Measurements from ENCODE around the gene TANGO6.

TANGO6 gene

GRCh38 chr16:68892214-68892613 lies 48.9 kb downstream of the TANGO6 start:
- in situ Hi-C loops (cut with HindIII; ENCODE audit: low sequenced_read_pairs), result no loop called here
- no peak overlapping the region for H3K4me3 ChIP-seq (ENCODE audit: low read depth, low read length)
- no peak for DNase-seq (ENCODE audit: low read depth, low spot score)
- TF ChIP-seq CTCF (IDR thresholded peaks at IDR 0.05; ENCODE audit: low read depth, low read length), result no peak

- in situ Hi-C loops (cut with HindIII; ENCODE audit: low sequenced_read_pairs), result no loop called here
- DNase-seq (ENCODE audit: low read depth, low spot score), result no peak
- TF ChIP-seq CTCF (IDR thresholded peaks at IDR 0.05; ENCODE audit: low read depth, low read length), result no peak
- no peak overlapping the region for H3K4me3 ChIP-seq (ENCODE audit: low read depth, low read length)
These were observed 49.6 kb downstream of the TANGO6 start for GRCh38 chr16:68892898-68893297.

GRCh38 chr16:68893710-68894705 lies 50.7 kb downstream of the TANGO6 start:
- TF ChIP-seq CTCF (IDR thresholded peaks at IDR 0.05; ENCODE audit: low read depth, low read length), result no peak
- DNase-seq (ENCODE audit: low read depth, low spot score), result peak; percentile 43
- H3K4me3 ChIP-seq (ENCODE audit: low read depth, low read length), result no peak overlapping the region
- in situ Hi-C loops (cut with HindIII; ENCODE audit: low sequenced_read_pairs), result no loop called here

- no peak for TF ChIP-seq CTCF (IDR thresholded peaks at IDR 0.05; ENCODE audit: low read depth, low read length)
- no peak for DNase-seq (ENCODE audit: low read depth, low spot score)
- H3K4me3 ChIP-seq (ENCODE audit: low read depth, low read length), result no peak overlapping the region
- in situ Hi-C loops (cut with HindIII; ENCODE audit: low sequenced_read_pairs), result no loop called here
These were observed 51.4 kb downstream of the TANGO6 start for GRCh38 chr16:68894714-68895113.

GRCh38 chr16:68898026-68898425 lies 54.7 kb downstream of the TANGO6 start:
- in situ Hi-C loops (cut with HindIII; ENCODE audit: low sequenced_read_pairs), result no loop called here
- no peak for DNase-seq (ENCODE audit: low read depth, low spot score)
- no peak overlapping the region for H3K4me3 ChIP-seq (ENCODE audit: low read depth, low read length)
- TF ChIP-seq CTCF (IDR thresholded peaks at IDR 0.05; ENCODE audit: low read depth, low read length), result no peak

- in situ Hi-C loops (cut with HindIII; ENCODE audit: low sequenced_read_pairs), result no loop called here
- no peak for TF ChIP-seq CTCF (IDR thresholded peaks at IDR 0.05; ENCODE audit: low read depth, low read length)
- DNase-seq (ENCODE audit: low read depth, low spot score), result no peak
- no peak overlapping the region for H3K4me3 ChIP-seq (ENCODE audit: low read depth, low read length)
These were observed 56.7 kb downstream of the TANGO6 start for GRCh38 chr16:68900009-68900408.

Measured in astrocyte of the spinal cord (primary cell).